Right renal pelvis (tissue), 4 donors: ENCODE data around the gene PHACTR1. TPM values are rescaled to one million over a fixed set of nuclear protein-coding genes. Genes with fewer than 3 reads are reported as not detected.

ENCODE experiments used
- DNase-seq, 4 donors: peaks; one replicate each; pipeline ENCODE4 v3.0.0-alpha.2; 2013; ENCODE audit warnings: low read depth in 4 of 4, low spot score in 3 of 4, missing footprints in 1 of 4
- polyA plus RNA-seq, 4 donors: library from polyadenylated mRNA; unstranded; fragments of 120-200 nt; gene quantifications; one replicate each; pipeline ENCODE4 v1.2.1, GENCODE V29; 2013; ENCODE audit not compliant: insufficient read length in 4 of 4

Gene PHACTR1
- polyA plus RNA-seq, 4 donors, result 9.9 to 16.4 (median 13.6) TPM

DNA sequence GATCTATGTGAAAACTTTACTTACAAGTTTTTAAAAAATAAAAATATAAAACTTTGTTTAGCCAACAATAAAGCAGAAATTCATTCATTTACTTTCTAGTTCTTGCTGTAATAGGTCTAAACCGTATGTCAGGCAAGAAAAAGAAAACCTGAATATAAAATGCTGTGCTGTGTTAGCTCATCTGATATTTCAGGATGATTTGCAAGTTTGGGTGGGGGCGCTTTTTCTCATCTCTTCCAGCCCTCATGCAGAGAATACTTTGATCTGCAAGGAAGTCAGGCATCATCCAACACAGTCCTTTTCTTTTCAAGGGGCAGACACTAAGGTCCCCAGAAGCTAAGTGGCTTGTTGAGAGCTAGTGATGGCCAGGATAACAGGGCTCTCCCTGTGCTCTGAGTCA is 458.5 kb downstream of the PHACTR1 start:
- no peak for DNase-seq

DNA sequence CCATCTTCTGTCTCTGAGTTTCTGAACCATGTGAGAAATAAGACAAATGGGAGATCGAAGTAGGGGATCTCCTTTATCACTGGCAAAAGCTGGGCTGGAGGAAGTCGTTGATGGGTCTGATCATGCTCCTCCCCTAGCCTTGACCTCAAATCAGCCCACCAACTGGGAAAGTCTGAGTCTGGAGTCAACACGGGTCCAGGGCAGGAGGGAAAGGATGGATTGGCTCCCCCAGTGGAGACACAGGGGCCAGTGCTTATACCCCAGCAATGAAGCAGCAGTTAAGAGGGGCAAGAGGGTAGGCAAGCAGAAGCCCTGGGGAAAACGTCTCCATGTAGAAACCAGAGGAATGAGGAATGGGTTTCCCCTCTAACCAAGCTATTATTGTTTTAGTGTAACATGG is 459.2 kb downstream of the PHACTR1 start:
- no peak for DNase-seq

GRCh38 chr6:13177664-13178063 is 461.1 kb downstream of the PHACTR1 start:
- DNase-seq, result no peak

GRCh38 chr6:13178107-13178506 is 461.5 kb downstream of the PHACTR1 start:
- no peak for DNase-seq

- no peak for DNase-seq
Observed at GRCh38 chr6:13180538-13180937, 464.0 kb downstream of the PHACTR1 start.

DNA sequence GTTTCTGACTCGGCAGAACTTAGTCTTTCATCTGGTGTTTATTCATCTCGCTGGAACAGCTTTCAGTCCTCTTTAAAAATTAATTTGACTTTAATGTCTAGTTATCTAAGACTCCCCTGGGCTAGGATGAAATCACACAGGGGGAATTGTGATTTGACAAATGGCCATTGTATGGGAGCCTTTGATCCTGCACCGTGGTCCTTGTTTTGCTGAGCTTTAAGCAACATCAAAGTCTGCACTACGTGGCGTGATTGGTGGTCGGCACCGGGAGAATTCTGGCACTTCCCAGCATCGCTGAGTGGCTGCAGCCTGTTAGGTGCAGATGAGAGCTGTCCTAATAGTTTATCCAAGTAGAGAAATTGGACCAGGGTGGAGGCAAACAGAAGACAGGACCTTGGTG is 464.8 kb downstream of the PHACTR1 start:
- DNase-seq, result peak in 1 of 4 donors; percentile 31

- no peak for DNase-seq
Observed at GRCh38 chr6:13183415-13184088, 467.0 kb downstream of the PHACTR1 start.

- no peak for DNase-seq
Observed at GRCh38 chr6:13184089-13184468, 467.5 kb downstream of the PHACTR1 start.

- no peak for DNase-seq
Observed at GRCh38 chr6:13184547-13184946, 468.0 kb downstream of the PHACTR1 start.

DNA sequence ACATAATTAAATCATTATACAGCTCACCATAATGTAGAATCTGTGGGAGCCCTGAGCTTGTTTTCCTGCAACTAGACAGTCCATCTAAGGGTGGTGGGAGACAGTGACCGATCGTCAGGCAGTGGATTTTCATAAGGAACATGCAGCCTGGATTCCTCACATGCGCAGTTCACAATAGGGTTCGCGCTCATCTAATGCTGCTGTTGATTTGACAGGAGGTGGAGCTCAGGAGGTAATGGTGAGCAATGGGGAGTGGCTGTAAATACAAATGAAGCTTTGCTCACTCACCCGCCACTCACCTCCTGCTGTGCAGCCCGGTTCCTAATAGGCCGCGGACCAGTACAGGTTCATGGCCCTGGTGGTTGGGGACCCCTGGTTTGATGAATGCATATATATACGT is 470.3 kb downstream of the PHACTR1 start:
- no peak for DNase-seq

GRCh38 chr6:13187692-13188091 is 471.1 kb downstream of the PHACTR1 start:
- no peak for DNase-seq

DNA sequence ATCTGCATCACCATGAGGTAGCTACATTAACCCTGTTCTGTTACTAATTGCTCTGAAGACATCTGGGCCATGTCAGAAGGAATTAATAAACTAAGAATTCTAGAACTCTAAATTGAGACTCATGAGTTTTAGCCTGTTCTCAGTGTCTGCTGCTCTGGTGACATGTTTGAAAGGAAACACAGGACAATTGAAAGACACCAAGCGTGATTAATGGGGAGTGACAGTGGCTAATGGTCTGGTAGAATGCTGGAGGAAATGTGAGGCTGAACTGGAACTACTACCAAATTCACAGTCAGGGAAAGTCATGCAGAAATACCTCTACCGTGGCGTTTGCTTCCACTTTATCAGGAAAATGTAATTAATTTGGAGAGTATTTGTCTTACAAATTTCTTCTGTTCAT is 471.7 kb downstream of the PHACTR1 start:
- DNase-seq, result no peak

GRCh38 chr6:13189710-13190109 is 473.1 kb downstream of the PHACTR1 start:
- DNase-seq, result no peak

- no peak for DNase-seq
Observed at GRCh38 chr6:13190376-13190775, 473.8 kb downstream of the PHACTR1 start.

- no peak for DNase-seq
Observed at GRCh38 chr6:13191461-13191860, 474.9 kb downstream of the PHACTR1 start.

- peak in 1 of 4 donors; percentile 26 for DNase-seq
Observed at GRCh38 chr6:13194852-13195251, 478.3 kb downstream of the PHACTR1 start.

DNA sequence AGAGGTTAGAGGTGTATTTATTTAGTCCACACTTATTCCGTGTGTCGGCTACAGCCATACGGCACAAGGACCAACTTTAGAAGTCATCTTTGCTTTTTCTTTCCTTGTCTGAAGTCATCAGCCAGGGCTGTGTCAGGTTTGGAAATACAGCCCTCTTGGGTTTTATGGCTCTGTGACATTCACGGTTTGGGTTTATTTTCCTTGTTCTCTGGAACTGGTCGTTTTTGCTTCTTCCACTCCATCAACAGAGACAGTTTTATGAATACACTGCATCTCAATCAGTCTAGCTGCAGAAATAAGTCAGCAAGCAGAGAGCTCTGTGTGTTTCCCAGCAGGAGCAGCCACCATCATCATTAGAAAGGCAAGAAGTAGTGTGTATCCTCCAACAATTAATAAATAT is 479.2 kb downstream of the PHACTR1 start:
- peak in 1 of 4 donors; percentile 47 for DNase-seq

DNA sequence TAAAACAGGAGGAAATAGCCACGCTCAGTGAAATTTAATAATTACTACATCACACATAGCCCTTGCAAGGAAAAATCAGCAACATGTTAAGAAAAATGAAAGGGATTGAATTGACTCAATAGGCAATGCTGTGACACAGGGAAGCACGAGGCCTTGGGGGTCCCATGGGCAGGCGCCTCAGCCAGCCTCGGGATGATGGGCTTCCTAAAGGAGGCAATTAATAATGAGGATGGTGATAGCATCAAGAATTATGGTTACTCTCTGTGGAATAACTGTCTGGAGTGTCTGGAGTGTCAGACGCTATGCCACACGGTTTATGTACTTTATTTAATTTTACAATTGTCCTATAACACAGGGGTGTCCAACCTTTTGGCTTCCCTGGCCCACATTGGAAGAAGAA is 481.6 kb downstream of the PHACTR1 start:
- DNase-seq, result no peak

DNA sequence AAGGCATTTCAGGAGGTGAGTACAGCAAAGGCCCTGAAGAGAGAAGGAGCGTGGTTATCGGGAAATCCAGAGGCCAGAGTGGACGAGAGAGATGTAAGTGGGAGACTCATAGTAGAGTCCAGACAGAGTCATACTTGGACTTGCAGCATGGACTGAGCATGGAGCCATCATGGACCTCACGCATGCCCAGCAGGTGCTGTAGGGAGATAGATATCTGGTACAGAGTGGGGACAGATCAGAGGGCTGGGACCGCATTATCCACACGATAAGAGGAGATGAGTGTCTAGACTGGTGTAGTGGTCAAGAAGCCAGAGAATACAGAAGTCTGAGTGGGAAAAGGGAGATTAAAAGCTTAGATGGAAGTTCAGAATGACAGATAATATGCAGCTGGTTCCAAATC is 484.8 kb downstream of the PHACTR1 start:
- DNase-seq, result no peak

DNA sequence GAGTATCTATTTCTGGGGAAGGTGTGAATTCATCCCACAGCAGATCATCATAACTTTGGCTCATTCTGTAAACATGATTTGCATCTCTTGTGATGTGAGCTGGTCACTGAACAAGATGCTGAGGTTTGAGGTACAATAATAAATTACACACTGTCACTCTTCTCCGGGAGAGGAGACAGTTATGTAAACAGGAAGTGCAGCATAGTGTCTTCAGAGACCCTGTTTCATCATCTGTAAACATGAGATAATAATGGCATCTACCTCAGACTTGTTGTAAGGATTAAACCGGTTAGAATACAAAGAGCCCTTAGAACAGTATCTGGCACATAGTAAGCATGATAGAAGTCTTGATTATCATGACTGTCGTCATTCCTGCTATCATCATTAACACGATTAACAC is 486.6 kb downstream of the PHACTR1 start:
- no peak for DNase-seq

DNA sequence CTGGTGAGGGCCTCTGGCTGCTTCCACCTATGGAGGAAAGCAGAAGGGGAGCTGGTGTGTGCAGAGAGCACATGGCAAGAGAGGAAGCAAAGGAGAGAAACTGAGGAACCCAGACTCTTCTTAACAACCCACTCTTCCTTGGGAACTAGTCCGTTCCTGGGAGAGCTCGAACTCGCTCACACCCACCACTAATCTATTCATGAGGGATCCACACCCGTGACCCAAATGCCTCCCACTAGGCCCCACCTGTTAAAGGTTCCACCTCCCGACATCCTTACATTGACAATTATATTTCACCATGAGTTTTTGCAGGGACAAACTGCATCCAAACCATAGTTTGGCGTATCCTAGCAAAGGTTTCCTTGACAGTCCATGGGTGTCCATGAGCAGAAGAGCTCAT is 488.5 kb downstream of the PHACTR1 start:
- DNase-seq, result no peak

DNA sequence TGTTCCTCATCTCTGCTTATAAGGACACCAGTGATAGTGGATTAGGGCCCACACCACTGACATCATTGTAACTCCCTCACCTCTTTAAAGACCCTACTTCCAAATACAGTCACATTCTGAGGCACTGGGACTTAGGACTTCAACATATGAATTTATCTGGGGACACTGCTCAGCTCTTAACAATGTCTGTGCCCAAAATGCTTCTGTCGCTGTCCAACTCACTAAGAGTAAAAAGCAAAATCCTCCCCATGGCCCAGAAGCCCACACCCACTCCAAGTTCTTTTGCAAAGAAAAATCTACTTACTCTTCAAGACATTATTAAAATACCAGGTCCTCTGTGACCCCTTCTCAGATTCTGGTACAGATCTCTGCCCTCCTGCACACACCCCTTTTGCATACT is 495.5 kb downstream of the PHACTR1 start:
- DNase-seq, result no peak

DNA sequence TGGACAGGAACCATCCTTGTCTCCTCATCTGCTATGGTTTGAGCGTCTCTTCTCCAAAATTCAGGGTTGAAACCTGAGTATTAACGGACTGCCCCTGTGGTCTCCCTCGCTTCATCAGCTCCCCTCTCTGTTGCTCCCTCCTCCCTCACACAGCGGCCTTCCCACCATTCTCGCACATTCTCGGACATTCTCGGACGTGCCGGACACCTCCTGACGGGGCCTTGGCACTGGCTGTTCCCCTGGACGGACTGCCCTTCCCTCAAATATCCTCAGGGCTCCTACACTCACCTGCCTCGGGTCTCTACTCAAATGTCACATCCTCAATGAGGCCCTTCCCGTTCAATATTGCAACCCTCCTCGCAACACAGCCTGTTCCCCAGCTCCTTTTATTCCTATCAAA is 496.0 kb downstream of the PHACTR1 start:
- DNase-seq, result no peak
